Omental fat pad (tissue), 4 donors: ENCODE measurements around the gene MRPL16. TPM values are rescaled to one million over a fixed set of nuclear protein-coding genes. Genes with fewer than 3 reads are reported as not detected.
"Not testable (repeated sequence)": the region's sequence is repeated elsewhere in the genome, so short reads cannot be mapped to it uniquely, and the experiment has no call there.

Experiments used
- ATAC-seq: fragments of 150-250 bp; one replicate; pipeline ENCODE4 v1.9.1; 2016; ENCODE audit warnings: mild to moderate bottlenecking, moderate library complexity; ENCODE audit not compliant: low FRiP score
- DNase-seq: peaks from one replicate; pipeline ENCODE4 v3.0.0-alpha.2; 2019; ENCODE audit warnings: low spot score
- total RNA-seq, 4 donors: library from RNA; depleted of rRNA; stranded (reverse); fragments of >200 nt; gene quantifications; one replicate each; pipeline ENCODE4 v1.1.0, GENCODE V29; 2016
- TF ChIP-seq, protein P1 (sequence below), 3 donors: fragments of 450-650 bp; IDR thresholded peaks; one replicate each; pipeline ENCODE4 v1.5.1; 2016 to 2017; ENCODE audit warnings: antibody characterized with exemption in 3 of 3, mild to moderate bottlenecking in 3 of 3, moderate library complexity in 2 of 3

The MRPL16 gene
- total RNA-seq = 10 to 100 TPM; 28.1 to 50.9 (median 38.3) TPM

DNA sequence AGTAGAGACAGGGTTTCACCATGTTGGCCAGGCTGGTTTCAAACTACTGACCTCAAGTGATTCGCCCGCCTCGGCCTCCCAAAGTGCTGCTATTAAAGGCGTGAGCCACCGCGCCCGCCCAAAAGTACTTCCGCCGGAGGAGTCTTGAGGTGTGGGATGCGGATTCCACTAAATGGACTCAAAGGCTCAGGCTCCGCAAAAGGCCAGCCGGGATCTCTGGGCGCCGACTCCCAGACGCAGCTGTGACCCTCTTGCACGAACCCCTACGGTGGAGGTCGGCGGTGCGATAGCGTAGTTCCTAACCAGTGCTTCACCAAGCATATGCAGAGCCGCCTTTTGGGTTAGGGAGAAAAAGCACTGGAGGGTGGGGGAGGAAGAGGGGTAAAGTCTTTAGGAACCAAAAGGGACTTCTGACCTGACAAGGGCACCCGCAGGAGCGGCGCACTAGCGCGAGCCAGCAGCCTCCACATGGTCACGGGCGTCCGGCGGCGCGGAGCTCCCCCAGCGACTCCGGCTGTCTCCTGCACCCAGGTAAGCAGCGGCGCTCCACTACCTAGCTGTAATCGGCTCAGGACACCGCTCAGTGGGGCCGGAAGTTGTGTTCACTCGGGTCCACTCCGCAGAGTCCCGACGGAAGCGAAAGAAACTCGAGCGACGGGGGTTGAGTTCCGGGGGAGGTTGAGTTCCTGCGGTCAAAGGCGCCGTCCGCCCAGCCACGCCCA lies at the start of gene MRPL16:
Gene MRPL16, minus strand, starts transcription at position 590 of the 722 bp plus-strand sequence. Its CDS starts 120 bp downstream, at position 470.
- ATAC-seq = peak; percentile 99
- TF ChIP-seq, protein P1, sequence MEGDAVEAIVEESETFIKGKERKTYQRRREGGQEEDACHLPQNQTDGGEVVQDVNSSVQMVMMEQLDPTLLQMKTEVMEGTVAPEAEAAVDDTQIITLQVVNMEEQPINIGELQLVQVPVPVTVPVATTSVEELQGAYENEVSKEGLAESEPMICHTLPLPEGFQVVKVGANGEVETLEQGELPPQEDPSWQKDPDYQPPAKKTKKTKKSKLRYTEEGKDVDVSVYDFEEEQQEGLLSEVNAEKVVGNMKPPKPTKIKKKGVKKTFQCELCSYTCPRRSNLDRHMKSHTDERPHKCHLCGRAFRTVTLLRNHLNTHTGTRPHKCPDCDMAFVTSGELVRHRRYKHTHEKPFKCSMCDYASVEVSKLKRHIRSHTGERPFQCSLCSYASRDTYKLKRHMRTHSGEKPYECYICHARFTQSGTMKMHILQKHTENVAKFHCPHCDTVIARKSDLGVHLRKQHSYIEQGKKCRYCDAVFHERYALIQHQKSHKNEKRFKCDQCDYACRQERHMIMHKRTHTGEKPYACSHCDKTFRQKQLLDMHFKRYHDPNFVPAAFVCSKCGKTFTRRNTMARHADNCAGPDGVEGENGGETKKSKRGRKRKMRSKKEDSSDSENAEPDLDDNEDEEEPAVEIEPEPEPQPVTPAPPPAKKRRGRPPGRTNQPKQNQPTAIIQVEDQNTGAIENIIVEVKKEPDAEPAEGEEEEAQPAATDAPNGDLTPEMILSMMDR (IDR thresholded peaks at IDR 0.05) = no peak

DNA sequence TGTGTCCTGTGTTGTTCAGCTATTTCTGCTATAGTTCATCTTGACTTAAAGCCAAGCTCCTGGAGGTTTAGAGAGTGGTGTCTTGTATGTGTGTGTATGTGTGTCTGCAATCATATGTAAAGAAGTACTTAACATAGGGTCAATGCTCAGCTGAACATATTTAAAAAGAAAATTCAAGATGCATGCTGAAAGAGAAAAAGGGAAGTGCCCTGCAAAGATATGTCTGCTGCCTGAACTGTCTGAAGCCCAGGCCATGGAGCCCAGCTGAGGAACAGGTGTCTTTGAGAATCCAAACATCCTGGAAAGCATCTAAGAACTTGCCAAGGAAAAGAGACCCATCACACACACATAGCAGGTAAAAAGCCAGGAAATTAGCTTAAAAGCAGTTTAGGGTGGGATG lies 49.1 kb upstream of the MRPL16 start:
- DNase-seq (no peak), ATAC-seq (no peak)
- TF ChIP-seq, protein P1 (IDR thresholded peaks at IDR 0.05) = no peak

More for the DNA sequence above, at the start of gene MRPL16:
- DNase-seq = peak; percentile 49

DNA sequence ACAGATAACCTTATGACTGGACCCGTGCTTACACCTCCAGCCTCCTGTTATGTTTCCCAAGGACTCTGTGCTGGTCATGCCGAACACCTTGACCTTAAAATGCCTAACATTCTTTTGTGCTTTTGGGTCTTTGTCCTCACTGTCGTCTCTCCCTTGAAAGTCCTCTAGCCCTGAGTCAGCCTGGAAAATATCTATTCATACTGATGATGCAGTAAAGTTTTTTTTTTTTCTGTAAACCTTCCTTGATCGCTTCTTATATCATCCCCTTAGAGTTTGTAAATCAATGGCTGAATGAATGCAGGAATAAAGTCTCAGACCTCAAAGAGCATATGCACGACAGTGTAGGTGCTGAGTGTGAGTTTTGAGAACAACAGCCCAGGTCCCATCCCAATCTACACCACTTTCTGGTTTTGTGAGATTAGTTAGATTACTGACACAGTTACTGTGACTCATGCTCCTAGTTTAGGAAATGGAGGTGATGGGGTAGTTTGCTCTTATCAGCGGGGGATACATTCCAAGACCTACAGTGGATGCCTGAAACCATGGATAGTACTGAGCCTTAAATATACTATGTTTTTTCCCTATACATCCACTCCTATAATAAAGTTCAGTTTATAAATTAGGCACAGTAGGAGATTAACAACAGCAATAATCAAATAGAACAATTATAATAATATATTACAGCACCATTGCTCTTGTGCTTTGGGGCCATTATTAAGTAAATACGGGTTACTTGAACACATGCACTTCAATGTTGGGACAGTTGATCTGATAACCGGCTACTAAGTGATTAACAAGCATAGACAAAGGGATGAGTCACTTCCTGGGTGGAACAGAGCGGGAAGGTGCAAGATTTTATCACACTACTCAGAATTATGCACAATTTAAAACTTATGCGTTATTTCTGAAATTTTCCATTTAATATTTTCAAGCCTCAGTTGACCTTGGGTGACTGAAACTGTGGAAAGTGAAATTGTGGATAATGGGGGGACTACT lies 47.2 kb upstream of the MRPL16 start:
- ATAC-seq = no peak
- TF ChIP-seq, protein P1 (IDR thresholded peaks at IDR 0.05) = no peak
- no peak for DNase-seq

DNA sequence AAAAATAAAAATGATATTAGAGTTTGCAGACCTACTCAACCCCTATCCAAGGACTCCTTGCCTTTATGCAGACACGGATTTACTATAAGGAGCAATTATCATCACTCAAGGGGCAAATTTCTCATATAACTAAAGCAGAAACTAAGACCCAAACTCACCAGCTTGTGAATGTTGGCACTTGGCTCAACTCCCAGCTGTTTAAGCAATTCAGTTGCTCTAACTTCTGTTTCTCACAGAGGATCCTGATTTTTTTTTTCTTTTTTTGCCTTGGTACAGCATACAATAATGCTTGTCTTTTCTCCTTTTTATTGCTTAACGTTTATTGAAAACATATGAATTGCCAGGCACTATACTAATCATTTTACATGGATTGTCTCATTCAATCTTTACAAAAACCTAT lies 44.3 kb upstream of the MRPL16 start:
- ATAC-seq = no peak
- DNase-seq = no peak
- TF ChIP-seq, protein P1 (IDR thresholded peaks at IDR 0.05) = no peak

DNA sequence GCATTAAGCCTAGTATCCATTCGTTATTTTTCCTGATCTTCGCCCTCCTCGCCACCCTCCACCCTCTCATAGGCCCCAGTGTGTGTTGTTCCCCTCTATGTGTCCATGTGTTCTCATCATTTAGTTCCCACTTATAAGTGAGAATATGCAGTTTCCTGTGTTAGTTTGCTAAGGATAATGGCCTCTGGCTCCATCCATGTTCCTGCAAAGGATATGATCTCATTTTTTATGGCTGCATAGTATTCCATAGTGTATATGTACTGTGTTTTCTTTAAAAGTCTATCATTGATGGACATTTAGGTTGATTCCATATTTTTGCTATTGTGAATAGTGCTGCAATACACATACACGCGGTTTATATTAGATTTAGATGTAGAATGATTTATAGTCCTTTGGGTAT lies 40.8 kb upstream of the MRPL16 start:
- not testable (repeated sequence) for ATAC-seq, DNase-seq

DNA sequence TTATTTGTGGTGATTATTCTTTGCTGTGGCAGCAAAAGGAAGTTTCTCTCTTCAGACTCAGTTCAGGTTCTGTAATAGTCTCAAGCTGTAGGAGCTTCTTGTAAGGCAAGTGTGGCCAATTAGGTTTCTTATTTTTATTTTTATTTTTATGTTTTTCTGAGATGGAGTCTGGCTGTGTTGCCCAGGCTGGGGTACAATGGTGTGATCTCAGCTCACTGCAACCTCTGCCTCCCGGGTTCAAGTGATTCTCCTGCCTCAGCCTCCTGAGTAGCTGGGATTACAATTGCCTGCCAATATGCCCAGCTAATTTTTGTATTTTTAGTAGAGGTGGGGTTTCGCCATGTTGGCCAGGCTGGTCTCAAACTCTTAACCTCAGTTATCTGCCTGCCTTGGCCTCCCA lies 39.0 kb upstream of the MRPL16 start:
- DNase-seq, ATAC-seq: not testable (repeated sequence)

DNA sequence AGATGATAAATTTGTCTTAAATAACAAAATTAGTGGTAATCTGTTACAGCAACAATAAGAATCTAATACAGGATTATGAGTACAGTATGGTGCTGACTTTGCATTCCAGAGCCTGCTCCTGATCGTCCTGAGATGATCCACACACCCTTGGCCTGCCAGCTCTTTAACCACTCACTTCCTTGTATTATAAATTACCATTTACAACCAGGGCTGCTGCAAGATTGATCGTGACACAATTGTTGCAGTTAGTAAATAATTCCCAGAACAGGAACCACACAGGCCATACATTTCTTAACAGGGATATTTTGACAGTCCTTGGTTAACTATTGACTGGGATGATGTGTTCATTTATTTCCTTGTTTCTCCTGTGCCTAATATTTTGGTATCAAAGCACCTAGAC lies 38.6 kb upstream of the MRPL16 start:
- no peak for ATAC-seq
- TF ChIP-seq, protein P1 (IDR thresholded peaks at IDR 0.05) = no peak
- DNase-seq = no peak

DNA sequence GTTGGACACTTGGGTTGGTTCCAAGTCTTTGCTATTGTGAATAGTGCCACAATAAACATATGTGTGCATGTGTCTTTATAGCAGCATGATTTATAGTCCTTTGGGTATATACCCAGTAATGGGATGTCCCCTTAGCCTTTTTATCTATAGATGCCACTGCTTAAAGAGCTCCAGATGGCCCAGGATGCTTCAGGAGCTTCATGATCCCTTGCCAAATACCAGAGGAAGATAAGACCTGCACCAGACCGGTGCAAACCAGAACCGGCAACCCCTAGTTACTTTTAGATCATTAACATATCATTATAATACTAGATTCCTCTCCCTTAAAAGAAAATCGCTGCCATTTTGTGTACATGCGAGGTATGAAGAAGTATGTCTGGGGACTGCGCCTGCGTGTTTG lies 37.9 kb upstream of the MRPL16 start:
- not testable (repeated sequence) for DNase-seq, ATAC-seq
